ENCODE measurements around the gene SLC36A2. TPM values are rescaled to one million over a fixed set of nuclear protein-coding genes. Genes with fewer than 3 reads are reported as not detected.
A peak's percentile ranks its signal among the peaks of the same experiment; 100 is the strongest.

SLC36A2 gene
- total RNA-seq, 2 experiments from 2014 or later: not detected

- H4K20me1 ChIP-seq (ENCODE audit: insufficient read depth, low read length): no peaks in the 10 kb centered on the region
- H3K36me3 ChIP-seq (ENCODE audit: insufficient read depth, low read length): no peaks in the 10 kb centered on the region
- DNase-seq (ENCODE audit: low spot score): no peak
- H3K9me2 ChIP-seq (ENCODE audit: insufficient read depth, low read length): no peaks in the 10 kb centered on the region; the same call in 1 of the 2 replicates
- no peak overlapping the region for H2AFZ ChIP-seq (ENCODE audit: low read length)
- ChIA-PET POLR2A (interaction anchor here (0.6 kb wide), 1 partner anchor 23 kb away, joined by 3 read pairs; no protein-coding TSS in a partner anchor), CTCF (ENCODE audit: unreplicated experiment) (no interaction called here)
- TF ChIP-seq CTCF (conservative IDR thresholded peaks at IDR 0.05; ENCODE audit: low read length): no peak
- TF ChIP-seq EZH2phosphoT487 (IDR thresholded peaks at IDR 0.05; ENCODE audit: borderline replicate concordance, low read depth, low read length): no peak
- H3K4me2 ChIP-seq (ENCODE audit: low read length): no peak overlapping the region
- no TSS peak for BruUV-seq (replicated peaks)
- no peak overlapping the region for H3K4me3 ChIP-seq (ENCODE audit: low read depth, low read length, poor library complexity, severe bottlenecking)
- no peaks in the 10 kb centered on the region for H3K9me3 ChIP-seq (ENCODE audit: low read length)
- no peak overlapping the region for H3K27ac ChIP-seq (ENCODE audit: low read depth, low read length, poor library complexity, severe bottlenecking)
- H3K4me1 ChIP-seq (ENCODE audit: insufficient read depth, low read length, poor library complexity, severe bottlenecking): no peaks in the 10 kb centered on the region
- intact Hi-C loops (cut with micrococcal nuclease; ENCODE audit: unreplicated experiment): no loop called here
- H3K79me2 ChIP-seq (ENCODE audit: insufficient read depth, low read depth, low read length): no peaks in the 10 kb centered on the region
Observed at GRCh38 chr5:151285683-151286082, 61.7 kb downstream of the SLC36A2 start.

GRCh38 chr5:151284392-151284967 lies 62.9 kb downstream of the SLC36A2 start:
- TF ChIP-seq CTCF (conservative IDR thresholded peaks at IDR 0.05; ENCODE audit: low read length) (peak; percentile 74), EZH2phosphoT487 (IDR thresholded peaks at IDR 0.05; ENCODE audit: borderline replicate concordance, low read depth, low read length) (no peak)
- H4K20me1 ChIP-seq (ENCODE audit: insufficient read depth, low read length): no peaks in the 10 kb centered on the region
- no peak overlapping the region for H3K4me2 ChIP-seq (ENCODE audit: low read length)
- POLR2A ChIA-PET: no interaction called here
- BruUV-seq (replicated peaks): no TSS peak
- peak; percentile 24 for DNase-seq (ENCODE audit: low spot score)
- H3K4me3 ChIP-seq (ENCODE audit: low read depth, low read length, poor library complexity, severe bottlenecking): no peak overlapping the region
- no peaks in the 10 kb centered on the region for H3K9me3 ChIP-seq (ENCODE audit: low read length)
- no peaks in the 10 kb centered on the region for H3K79me2 ChIP-seq (ENCODE audit: insufficient read depth, low read depth, low read length)
- H3K4me1 ChIP-seq (ENCODE audit: insufficient read depth, low read length, poor library complexity, severe bottlenecking): no peaks in the 10 kb centered on the region
- no peak overlapping the region for H3K27ac ChIP-seq (ENCODE audit: low read depth, low read length, poor library complexity, severe bottlenecking)
- CTCF ChIA-PET (ENCODE audit: unreplicated experiment): no interaction called here
- H3K9me2 ChIP-seq (ENCODE audit: insufficient read depth, low read length): no peaks in the 10 kb centered on the region
- no peak overlapping the region for H2AFZ ChIP-seq (ENCODE audit: low read length)
- intact Hi-C loops (cut with micrococcal nuclease; ENCODE audit: unreplicated experiment): no loop called here
- H3K36me3 ChIP-seq (ENCODE audit: insufficient read depth, low read length): no peaks in the 10 kb centered on the region

- Histone ChIP-seq H3K4me1 (ENCODE audit: insufficient read depth, low read length, poor library complexity, severe bottlenecking) (no peaks in the 10 kb centered on the region), H3K9me3 (ENCODE audit: low read length) (no peaks in the 10 kb centered on the region), H3K4me2 (ENCODE audit: low read length) (no peak overlapping the region), H3K4me3 (ENCODE audit: low read depth, low read length, poor library complexity, severe bottlenecking) (no peak overlapping the region), H3K9me2 (ENCODE audit: insufficient read depth, low read length) (no peaks in the 10 kb centered on the region), H3K79me2 (ENCODE audit: insufficient read depth, low read depth, low read length) (no peaks in the 10 kb centered on the region), H2AFZ (ENCODE audit: low read length) (no peak overlapping the region), H3K36me3 (ENCODE audit: insufficient read depth, low read length) (no peaks in the 10 kb centered on the region), H3K27ac (ENCODE audit: low read depth, low read length, poor library complexity, severe bottlenecking) (no peak overlapping the region), H4K20me1 (ENCODE audit: insufficient read depth, low read length) (no peaks in the 10 kb centered on the region)
- ChIA-PET CTCF (ENCODE audit: unreplicated experiment) (interaction anchor here (0.5 kb wide), 1 partner anchor 101 kb away, joined by 3 read pairs; no protein-coding TSS in a partner anchor), POLR2A (interaction anchor here (0.7 kb wide), 2 partner anchors 192 to 443 kb away, joined by 3 to 5 read pairs; no protein-coding TSS in a partner anchor)
- BruUV-seq (replicated peaks): no TSS peak
- DNase-seq (ENCODE audit: low spot score): no peak
- no peak for TF ChIP-seq EZH2phosphoT487 (IDR thresholded peaks at IDR 0.05; ENCODE audit: borderline replicate concordance, low read depth, low read length)
- TF ChIP-seq CTCF (conservative IDR thresholded peaks at IDR 0.05; ENCODE audit: low read length): no peak
- intact Hi-C loops (cut with micrococcal nuclease; ENCODE audit: unreplicated experiment): no loop called here
Observed at GRCh38 chr5:151283120-151283825, 64.1 kb downstream of the SLC36A2 start.

All from OCI-LY7 (cell line).